GM21528 (cell line): ENCODE results near the gene CBX5.
"Not testable (repeated sequence)": the region's sequence is repeated elsewhere in the genome, so short reads cannot be mapped to it uniquely, and the experiment has no call there.

Experiments used
- ATAC-seq: cut with Tn5 transposase; IDR thresholded peaks from one replicate; pipeline ENCODE4 v1.9.1; 2021; ENCODE audit warnings: mild to moderate bottlenecking, moderate library complexity; ENCODE audit not compliant: unreplicated experiment, low FRiP score

The CBX5 gene

DNA sequence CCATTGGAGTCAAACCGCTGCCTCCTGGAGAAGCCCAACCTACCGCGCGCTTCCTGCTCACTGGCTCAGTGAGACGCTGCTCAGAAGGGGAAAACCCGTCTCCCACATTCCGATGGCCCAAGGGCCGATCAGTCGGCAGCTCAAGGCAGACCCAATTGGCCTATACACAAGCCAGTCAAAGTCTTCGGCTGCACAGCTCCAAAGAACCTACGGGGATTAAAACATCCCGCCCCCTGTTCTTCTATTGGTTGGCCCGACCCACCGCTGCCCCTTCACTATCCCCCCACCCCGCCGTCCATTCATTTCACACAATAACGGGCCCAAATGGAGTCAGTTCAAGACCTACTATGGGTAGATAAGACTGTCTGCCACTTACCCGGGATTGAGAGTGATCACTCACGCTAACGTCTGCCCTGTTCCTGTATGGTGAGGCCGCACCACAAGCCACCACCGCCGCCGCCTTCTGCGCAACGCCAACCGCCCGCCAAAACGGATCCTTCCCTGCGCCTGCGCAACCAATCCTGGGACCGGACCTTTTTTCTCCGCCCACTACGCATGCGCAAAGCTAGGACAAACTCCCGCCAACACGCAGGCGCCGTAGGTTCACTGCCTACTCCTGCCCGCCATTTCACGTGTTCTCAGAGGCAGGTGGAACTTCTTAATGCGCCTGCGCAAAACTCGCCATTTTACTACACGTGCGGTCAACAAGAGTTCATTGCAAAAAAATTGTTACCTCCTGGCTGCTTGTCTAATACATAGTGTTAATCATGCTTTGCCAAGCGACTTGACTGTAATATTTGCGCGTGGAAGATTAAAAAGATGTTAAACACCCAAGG lies at the start of gene CBX5:
Gene CBX5, minus strand, starts transcription at position 491 of the 836 bp plus-strand sequence. CDS start 22,472 bp downstream, outside the sequence.
- peak; percentile 67 for ATAC-seq

DNA sequence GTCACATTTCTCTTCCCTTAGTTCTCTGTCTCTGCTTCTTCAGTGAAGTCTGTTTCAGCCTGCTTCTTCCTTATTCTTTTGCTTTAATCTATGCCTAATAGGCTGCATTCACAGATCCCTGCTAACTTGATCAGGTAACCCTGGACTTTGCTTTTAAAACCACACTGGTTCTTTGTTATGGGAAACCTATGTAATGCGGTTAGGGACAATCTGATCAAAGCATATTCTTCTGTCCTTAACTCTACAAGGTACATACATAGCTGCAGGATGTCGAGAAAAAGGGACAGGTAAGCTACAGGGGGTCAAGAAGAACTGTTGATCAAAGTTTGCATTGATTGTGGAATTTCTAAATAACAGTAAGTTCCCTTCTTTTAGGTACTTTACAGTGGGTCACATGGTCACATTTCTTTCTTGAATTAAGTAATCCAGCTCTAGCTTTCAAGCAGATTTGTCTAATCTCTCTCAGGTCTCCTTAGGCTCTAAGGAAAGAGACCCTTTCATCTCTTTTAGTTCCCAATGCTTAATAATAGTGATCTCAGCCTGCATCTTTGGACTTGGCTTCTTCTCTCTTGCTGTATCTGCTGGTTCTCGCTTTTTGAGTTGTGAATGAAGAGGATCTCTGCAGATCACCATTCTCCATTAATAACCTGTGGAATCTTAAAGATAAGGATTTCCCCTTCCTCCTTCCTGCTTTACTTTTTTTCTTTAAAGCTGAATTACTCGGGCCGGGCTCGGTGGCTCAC lies 48.8 kb upstream of the CBX5 start:
- no peak for ATAC-seq

DNA sequence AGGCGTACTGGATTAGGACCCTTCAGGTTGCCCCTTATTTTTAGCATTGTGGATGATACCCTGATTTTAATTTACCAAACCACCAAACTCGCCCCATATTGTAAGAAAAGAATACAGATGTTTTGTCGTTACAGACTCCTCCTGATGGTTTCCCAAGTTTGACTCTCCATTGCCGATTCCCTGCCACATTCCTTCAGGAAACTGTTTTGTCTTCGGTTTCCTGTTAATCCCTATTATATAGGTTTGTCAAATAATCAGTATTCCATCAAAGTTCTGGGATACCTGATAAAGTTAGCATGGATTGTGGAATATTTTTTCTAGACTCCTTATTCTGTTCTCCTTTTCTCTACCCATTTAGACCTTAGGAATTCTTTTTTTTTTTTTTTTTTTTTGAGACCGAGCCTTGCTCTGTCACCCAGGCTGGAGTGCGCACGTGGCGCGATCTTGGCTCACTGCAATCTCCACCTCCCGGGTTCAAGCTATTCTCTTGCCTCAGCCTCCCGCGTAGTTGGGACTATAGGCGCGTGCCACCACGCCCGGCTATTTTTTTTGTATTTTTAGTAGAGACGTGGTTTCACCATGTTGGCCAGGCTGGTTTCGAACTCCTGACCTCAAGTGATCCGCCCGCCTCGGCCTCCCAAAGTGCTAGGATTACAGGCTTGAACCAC lies 45.7 kb upstream of the CBX5 start:
- not testable (repeated sequence) for ATAC-seq

DNA sequence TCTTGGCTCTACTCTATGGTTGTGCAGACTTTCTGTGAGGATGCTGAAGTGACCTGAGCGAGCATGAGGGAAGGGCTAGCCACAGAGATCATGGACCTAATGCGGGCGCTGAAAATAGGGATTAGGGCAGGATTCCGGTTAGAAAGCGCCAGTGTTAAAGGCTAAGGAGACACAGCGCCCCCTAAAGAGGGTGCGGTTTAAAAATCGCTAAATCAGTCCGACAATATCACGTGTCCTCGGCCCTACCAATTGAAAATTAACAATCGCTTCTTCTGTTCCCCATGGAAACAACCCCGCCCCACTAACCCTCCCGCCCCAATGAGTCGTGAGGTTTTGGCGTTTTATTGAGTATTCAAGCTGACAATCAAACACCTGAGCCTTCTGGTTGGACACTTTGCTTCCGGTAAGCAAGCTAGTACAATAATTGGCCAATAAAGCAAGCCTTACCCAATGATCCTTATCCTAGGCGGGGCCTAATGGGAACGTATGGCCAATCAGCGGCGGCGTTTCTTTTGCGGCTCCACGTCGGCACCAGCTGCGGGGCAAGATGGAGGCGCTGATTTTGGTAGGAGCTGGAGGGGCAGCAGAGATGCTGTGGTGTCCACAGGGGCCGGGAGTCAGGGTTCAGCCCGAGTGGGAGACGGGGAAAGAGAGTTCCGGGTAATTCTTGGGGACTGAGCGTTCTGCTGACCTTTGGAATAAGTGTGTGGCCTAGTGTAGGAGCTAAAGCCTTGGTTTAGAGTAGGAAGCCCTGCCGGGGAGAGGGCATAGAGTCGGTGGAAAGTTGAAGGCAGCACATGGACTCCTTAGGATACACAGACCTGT lies 44.9 kb upstream of the CBX5 start, which contains the start of gene COPZ1:
Gene COPZ1, plus strand, starts transcription at position 515 of the 825 bp plus-strand sequence. Its CDS starts 33 bp downstream, at position 548.
- ATAC-seq, result peak; percentile 98

DNA sequence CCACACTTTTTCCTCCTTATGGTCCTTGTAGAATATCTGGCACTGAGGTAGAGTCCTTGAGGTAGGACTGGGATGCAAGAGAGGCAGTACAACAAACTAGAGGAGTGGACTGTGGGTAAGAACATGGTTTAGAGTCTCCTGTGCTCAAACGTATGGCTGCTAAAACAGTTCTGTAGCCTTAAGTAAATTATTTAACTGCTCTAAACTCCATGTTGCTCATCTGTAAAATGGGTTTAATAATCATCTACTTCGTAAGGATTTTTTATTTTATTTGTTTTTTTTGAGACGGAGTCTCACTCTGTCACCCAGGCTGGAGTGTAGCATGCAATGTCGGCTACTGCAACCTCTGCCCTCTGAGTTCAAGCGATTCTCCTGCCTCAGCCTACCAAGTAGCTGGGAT lies 41.4 kb upstream of the CBX5 start:
- ATAC-seq, result no peak

DNA sequence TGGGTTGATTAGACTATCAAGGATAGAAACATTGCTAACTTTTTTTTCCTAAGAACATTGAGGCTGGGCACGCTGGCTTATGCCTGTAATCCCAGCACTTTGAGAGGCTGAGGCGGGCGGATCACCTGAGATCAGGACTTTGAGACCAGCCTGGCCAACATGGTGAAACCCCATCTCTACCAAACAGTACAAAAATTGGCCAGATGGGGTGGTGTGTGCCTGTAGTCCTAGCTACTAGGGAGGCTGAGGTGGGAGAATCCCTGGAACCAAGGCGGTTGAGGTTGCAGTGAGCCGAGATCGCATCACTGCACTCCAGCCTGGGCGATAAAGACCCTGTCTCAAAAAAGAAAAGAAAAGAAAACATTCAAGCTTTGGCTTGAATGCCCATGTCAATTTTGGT lies 32.4 kb upstream of the CBX5 start:
- not testable (repeated sequence) for ATAC-seq

DNA sequence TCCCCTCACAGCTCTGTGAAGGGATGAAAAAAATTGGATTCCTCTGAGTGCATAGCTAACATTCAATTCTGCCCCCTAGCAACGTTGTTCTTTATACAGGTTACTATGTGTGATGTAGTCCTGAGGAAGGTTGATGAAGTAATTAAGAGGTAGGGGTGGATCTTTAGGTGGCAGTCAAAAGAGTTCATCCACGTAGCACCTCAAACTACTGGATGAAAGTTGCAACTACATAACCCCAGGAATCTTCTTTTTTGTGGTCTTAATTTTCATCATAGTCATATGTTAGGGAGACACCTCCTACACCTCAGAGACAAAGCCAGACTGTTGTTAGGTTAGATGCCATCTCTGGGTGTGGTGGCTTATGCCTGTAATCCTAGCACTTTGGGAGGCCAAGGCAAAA lies 31.1 kb upstream of the CBX5 start:
- ATAC-seq, result no peak

DNA sequence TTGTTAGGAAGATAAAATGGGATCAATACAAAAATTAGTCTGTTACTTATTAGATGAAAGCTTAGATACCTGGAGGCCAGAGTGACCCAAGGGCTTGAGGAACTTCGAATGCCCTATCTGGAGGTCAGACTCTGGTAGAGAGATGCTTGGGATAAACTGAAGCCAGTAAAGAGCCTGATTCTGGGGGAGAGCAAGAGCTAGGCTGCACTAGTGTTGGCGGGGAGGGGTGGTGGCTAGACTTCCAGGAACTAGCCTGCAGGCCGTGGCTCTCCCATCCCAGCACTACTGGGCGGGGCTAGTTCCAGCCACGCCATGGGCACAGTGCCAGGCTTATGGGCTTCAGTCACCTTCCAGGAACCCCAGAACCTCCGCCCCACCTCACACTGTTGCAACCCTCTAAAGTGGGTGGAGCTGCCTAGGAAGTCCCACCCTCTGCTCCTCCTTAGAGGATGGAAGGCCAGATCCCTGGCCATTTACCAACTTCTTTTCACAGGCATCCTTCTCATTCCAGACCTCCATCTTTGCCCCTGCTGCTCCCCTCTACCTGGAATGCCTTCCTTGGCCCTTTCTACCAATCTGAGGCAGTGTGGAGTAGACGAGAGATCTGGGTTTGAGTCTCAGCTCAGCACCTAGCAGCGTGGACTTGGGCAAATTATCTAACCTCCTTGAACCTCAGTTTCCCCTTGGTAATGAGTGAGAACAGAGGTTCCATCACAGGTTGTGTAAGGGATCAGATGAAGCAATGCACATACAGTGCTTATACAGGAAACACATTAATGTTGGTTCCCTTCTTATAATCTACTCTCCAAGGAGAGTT lies 27.2 kb upstream of the CBX5 start:
- ATAC-seq, result no peak

DNA sequence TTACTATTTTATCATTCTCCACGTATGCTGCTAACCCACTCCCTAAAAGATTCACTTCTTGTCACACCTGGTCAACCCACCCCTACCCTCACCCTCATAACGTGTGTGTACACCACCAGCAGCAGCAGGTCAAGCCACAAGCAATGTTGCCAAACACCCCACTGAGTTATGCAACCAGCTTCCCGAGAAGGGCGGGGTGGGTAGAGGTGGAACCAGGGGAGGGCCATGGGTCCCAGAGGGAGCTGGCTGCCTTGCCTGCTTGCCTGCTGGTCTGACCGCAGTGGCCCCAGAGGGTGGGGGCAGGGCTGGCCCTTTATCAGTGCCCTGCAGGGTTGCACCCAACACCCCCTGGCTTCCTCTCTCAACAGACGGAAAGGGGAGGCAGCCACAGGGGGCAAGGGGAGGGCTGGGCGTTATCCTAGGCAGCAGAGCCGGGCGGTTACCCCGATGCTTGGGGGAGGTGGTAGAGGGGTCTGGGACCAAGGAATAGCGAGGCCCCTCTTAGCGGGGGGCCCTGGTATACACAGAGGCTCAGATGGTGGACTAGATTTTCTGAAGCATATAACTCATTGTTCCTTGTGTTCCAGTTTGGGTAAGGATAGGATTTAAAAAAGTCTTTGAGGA lies 24.4 kb upstream of the CBX5 start:
- no peak for ATAC-seq

DNA sequence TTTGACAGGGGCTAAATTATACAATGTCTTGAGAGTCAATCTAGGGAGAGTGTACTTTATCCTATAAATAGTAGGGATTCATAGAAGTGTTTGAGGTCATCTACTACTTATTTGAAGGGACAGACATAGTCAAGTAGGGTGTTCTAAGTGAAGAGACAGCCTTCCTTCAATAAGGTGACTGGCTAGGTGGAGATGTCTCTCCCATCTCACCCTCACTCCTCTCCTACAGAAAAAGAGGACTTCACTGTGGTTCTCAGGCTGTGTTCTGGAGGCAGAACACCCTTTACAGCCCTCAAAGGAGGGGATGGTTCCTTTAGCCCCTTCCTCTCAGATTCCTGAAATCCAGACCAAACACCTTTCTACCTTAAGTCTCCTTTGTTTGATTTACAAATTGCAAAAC lies 23.7 kb upstream of the CBX5 start:
- ATAC-seq, result no peak

DNA sequence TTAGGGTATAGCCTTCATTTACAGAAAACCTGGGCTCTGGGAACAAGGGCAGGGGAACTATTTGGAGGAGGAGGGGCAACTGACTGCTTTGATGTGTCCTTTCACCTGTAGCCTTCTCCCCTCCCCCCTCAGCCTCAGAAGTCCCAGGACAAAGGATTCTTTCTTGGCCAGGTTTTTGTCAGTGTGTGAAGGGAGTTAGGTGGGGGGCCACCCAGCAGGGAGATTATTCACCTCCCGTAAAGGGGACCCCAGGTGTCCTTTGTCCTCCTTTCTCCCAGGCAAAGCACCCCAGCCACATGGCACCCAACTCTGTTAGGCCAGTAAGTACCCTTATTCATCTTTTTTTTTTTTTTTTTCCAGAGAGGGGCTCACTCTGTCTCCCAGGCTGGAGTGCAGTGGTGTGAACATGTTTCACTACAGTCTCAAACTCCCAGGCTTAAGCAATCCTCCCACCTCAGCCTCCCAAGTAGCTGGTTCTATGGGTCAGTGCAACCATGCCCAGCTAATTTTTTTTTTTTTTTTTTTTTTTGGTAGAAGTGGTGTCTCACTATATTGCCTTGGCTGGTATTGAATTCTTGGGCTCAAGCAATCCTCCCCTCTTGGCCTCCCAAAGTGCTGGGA lies 21.6 kb upstream of the CBX5 start:
- no peak for ATAC-seq

DNA sequence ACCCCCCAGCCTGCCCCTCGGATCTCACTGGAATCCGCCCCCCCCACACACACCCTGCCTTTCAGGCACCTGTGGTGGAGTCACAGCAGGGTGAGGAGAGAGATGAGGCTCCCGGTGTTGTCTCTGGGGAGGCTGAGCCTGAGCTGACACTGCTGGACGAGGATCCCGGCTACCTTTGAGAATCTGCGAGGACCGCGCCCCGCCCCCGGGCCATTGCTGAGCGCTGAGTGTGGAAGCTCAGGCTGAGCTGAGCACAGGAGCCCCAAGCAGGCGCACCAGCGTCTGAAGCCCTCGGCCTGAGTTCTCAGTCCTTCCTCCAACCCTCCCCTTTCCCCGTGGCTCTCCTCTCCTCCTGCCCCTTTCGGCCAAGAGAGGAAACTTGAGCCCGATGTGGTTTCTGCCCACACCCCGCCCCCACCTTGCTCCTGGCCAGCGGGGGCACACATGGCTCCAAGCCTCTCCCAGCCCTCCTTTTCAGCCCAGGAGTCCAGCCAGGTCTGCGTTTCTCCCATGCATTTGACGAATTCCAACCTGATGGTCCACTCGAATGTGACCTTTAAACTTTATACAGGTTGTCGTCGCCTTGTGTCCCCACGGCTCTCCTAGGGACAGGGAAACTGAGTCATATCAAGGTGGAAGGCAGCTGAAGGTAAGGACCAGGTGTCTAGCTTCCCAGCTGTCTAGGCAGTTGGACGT lies 21.0 kb upstream of the CBX5 start, which contains the start of gene NFE2:
Gene NFE2, minus strand, starts transcription at position 284 of the 696 bp plus-strand sequence. CDS start 5,767 bp downstream, outside the sequence.
- no peak for ATAC-seq

DNA sequence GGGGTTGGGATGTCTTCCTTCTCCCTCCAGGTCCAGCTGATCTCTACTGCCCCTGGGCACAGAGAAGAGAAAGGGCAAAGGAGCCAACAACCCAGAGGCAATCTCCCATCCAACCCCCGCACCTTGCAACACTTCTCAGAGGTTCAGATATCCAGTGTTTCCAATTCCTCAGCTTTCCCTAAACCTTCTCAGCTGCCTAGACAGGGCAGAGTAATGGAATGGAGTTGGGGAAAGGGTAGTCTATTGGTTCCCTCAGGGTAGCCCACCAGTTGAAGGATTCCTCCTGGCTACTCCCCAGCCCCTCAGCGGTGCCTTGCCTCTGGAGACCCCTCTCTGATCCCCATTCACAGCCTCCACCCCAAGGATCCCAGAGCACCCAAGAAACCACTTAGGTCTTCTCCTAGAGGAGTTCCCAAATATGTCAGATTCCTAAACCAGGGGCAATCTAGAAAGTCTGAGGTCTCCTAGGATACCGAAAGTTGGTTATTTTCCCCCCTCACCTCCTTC lies 20.4 kb upstream of the CBX5 start:
- no peak for ATAC-seq

DNA sequence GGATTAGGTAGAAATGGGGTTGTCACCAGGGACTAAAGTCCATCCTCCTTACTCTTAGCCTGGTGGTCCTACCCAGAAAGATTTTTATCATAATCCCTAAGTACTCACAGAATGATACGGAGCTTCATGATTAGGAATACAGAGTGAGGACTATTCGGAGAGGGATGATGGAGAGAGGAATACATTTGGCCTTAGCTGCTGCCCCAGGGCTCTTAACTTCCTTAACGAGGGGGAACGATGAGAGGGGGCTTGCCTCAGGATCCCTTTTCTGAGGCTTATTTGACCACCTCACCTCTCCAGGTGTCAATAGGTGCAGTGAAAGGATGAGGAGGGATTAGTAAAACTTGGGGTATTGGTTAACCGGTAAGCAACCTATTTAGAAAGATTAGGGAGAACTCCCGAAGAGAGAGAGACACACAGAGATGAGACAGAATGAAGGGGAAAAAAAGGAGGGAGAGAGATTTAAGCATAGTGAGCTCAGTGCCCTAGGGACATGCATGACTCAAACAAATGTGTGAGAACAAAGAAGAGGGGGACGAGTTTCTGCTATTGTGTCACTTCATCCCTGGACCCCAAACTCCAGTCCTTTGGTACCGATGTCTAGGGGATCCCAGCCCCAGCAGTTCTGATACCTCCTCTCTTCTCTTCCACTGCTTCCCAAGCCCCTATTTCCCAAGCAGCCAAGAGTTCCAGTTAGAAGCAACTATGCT lies 19.7 kb upstream of the CBX5 start:
- no peak for ATAC-seq

DNA sequence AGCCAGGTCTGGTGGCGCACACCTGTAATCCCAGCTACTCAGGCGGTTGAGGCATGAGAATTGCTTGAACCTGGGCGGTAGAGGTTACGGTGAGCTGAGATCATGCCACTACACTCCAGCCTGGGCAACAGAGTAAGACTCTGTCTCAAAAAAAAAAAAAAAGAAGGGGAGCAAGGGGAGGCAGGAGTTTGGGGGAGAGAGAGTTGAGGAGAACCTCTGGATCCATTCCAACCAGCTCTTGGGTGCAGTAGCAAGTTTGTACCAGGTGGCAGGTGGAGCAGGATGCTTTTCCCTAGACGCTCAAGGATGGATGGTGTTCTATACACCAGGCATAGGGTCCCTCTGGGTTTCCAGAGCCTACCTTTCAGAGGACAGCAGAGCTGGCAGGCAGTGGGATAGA lies 19.0 kb upstream of the CBX5 start:
- ATAC-seq, result no peak

DNA sequence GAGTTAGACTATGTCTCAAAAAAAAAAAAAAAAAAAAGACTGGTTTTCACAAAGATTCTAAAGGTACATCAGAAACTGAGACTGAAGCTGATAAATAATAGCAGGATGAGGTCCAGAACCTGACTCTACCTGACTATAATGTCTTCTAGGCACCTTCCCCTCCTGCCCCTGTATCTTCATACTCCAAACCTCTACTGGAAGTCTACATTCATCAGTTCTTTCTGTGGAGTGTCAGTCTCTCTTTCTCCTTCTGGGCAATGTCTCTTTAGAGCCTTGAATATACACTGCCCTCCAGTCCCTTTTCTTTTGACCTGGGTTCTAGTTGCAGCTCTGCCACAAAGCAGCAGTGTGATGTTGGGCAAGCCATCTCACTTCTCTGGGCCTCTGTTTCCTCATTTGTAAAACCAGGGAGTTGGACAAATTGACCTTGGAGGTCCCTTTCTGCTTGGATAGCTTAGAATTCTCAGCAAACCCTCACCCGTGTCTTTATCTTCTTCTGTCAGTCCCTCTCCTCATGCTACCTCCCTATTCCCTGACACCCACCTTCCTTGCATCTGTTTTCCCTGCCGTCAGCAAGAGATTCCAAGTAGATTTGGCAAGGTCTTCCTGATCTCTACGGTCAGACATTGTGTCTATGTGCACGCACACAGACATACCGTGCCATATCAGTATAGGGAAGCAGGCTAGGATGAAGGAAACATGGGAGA lies 16.6 kb upstream of the CBX5 start:
- no peak for ATAC-seq
